AG08396 (cell line): ENCODE data around the gene MAPKBP1.
A peak's percentile ranks its signal among the peaks of the same experiment; 100 is the strongest.

Experiments used
- DNase-seq: peaks from one replicate; pipeline ENCODE4 v3.0.0; 2012; ENCODE audit warnings: low spot score, mixed read lengths

Gene MAPKBP1

DNA sequence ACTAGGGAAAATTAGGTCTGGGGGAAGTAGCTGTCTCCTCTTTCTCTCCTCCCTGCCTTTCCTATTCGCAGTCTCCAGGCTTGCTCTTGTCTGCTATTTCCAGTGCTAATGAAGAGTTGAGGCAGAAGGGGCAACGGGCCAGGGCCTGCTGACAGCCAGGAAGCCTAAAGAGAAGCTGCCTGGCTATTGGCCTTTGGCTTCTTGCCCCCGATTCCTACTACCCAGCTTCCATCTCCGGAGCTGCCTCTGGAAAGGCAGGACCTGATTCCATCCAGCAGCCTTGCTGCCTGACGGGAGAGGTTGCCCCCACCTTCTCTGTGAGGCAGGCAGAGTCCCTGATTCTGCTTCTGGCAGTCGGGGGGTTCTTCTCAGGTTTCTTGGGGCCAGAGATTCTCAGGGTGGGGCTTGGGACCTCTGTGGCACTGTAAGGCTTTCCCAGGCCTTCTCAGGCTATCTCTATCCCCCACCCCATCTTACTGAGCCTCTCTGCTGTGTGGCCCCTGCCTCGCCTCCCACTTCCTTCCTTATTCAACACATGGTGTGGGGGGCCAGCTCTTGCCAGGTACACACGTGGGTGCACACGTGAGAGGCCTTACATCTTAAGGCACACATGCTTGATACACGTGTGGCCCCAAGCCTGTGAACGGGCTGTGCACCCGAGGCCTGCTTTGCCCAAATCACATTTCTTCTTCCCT, 35.4 kb downstream of the MAPKBP1 start:
- no peak for DNase-seq

DNA sequence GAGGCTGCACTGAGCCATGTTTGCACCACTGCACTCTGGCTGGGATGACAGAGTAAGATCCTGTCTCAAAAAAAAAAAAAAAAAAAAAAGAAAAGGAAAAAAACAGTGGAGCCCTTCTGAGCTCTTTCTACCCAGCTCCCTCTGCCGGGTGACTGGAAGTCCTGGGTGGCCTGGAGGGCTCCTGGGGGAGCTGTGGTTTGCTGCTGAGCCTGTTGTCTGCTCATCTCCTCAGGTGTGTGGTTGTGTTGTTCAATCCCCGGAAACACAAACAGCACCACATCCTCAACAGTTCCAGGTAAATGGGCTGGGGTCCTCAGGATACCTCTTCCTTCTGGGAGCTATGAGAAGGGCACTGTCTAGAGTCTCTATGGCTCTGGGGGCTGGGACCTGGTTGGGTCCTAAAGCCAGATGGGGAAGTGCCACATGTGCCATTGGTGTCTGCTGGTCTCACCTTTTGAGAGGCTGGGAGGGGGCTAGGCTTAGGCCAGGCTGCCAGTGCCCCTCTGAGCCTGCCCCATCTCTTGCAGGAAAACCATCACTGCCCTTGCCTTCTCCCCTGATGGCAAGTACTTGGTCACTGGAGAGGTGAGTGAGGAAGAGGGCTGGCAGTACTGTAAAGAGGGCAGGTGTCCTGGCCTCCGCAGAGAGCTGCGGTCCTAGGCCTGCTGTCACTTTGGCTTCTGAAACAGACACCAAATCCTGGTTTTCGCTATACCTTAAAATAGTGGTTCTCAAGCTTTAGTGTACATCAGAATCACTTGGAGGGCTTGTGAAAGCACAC, 36.6 kb downstream of the MAPKBP1 start:
- DNase-seq: no peak

DNA sequence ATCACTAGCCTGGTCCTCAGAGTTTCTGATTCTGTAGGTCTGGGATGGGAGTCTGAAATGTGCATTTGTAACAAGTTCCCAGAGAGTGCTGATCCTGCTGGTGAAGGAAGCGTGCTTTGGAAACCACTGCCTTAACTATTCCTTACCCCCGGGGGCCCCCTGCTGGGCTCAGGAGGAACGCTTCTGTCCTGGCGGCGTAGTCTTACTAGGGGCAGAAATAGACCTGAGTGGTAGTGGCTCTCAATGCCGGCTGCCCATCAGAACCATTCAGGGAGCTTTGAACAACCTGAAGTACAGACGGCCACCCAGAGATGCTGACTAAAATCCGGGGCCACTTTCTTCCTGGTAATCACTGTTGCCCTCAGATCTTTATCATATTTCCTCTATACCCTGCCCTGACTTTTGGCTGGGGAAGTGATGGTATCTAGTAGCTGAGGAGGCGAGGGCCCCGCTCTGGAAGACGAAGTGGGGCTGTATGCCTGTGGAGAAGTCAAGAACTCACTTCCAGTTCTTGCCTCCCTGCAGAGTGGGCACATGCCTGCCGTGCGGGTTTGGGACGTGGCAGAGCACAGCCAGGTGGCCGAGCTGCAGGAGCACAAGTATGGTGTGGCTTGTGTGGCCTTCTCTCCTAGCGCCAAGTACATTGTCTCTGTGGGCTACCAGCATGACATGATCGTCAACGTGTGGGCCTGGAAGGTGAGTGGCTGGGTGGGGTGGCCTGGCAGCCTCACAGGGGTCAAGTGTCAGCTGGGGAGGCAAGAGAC, 37.3 kb downstream of the MAPKBP1 start:
- DNase-seq: peak; percentile 85

DNA sequence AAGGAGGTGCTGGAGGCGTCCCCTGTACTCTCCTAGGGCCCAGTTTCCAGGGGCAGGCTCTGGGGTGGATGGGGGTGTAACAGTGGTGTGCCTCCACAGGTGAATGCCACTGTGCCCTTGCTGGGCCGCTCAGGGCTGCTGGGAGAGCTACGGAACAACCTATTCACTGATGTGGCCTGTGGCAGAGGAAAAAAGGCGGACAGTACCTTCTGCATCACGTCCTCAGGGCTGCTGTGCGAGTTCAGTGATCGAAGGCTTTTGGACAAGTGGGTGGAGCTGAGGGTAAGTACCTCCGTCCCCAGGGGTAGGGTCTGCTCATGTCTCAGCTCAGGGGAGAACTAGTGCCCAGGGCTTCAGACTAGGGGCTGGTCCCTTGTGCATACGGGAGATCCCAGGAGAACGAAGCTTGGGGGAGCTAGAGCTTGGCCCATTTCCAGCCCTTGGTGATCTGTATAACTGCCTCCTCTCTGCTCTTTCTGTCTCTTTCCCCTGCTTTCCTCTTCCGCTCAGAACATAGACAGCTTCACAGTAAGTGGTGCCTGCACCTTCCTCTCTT, 38.6 kb downstream of the MAPKBP1 start:
- no peak for DNase-seq

DNA sequence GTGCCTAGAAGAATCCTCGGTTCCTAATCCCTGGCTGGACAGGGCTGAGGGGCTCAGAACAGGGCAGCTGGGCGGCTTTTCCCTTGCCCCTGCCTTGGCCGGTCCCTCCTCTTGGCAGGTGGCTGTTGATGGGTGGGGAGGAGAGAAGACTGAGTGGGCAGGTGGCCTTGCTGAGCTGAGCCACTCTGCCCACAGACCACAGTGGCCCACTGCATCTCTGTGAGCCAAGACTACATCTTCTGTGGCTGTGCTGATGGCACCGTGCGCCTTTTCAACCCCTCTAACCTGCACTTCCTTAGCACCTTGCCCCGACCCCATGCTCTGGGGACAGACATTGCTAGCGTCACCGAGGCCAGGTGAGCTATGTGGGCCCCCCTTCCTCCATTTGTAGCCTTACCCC, 39.1 kb downstream of the MAPKBP1 start:
- DNase-seq: no peak

DNA sequence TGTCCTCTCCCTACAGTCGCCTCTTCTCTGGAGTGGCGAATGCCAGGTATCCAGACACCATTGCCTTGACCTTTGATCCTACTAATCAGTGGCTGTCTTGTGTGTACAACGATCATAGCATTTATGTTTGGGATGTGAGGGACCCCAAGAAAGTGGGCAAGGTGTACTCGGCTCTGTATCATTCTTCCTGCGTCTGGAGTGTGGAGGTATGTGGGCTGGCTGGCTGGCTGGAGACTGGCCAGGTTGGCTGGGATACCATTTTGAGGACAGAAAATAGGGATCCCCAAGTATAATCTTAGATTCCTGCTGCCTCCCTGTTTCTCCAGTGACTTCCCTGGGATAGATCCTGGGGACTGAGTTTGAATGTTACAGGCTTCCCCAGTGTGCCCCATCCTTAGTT, 40.2 kb downstream of the MAPKBP1 start:
- no peak for DNase-seq

DNA sequence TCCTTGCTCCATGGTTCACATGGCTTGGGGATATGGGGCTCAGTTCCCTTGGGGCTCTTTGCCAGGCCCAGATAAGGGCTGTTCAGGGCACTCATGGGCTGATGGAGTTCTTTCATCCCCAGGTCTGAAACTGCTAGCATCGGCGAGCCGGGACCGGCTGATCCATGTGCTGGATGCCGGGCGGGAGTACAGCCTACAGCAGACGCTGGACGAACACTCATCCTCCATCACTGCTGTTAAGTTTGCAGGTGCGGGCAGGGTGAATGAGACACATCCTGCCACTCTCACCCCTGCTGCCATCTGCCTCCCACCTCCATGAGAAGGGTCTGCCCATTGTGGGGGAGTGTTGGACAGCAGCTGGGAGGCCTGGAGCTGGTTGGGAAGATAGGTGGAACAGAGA, 42.5 kb downstream of the MAPKBP1 start:
- DNase-seq: no peak

DNA sequence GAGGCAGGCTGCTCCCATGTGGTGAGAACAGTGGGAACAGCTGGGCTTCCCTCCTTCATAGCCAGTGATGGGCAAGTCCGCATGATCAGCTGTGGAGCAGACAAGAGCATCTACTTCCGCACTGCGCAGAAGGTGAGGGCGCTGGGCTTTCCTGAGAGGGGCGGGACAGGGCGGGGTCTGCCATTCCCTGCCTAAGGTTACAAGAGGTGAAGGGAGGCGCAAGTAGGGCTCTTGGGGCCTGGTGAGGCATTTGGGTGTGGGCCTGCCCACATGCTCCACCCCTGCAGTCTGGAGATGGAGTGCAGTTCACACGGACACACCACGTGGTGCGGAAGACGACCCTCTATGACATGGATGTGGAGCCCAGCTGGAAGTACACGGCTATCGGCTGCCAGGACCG, 43.0 kb downstream of the MAPKBP1 start:
- DNase-seq: no peak

DNA sequence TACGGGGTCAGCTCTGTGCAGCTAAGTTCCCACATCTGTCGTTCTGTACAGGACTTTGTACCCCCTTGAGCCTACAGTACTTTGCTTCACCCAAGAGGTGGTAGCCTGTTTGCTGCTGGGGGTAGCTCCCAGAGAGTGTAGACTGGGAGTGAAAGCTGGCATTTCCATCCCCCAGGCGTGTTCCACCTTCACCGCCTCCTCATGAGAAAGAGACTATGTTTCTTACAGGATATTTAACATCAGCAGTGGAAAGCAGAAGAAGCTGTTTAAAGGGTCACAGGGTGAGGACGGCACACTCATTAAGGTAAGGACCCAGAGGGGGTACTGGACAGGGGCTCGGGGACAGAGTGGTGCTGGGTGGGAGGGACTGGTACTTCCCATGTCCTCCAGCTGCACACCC, 43.5 kb downstream of the MAPKBP1 start:
- DNase-seq: no peak

DNA sequence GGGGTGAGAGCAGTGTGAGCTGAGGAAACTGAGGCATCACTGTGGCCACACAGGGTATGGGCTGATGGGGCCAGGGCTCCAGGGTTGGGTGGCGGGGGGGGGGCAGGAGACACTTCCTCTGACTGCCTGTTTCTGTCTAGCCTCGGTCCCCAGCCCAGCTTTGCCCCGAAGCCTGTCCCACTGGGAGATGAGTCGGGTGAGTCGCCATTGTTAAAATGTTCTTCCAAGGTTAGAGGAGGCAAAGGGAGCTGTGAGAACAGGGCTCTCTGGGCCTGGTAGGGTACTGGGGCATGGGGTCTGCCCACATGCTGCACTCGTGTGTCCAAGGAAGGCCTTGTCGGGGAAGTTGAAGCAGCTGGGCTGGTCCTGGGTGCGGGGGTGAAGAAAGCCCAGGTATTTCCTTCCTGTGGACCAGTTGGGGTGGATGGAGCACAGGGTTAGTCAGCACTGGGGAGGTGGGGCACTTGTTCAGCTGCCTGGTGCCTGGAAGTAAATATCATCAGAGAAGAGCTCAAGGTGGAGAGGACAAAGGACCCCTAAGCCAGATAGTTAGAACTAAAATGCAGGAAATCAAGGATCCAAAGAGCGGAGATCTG, 45.3 kb downstream of the MAPKBP1 start:
- no peak for DNase-seq

DNA sequence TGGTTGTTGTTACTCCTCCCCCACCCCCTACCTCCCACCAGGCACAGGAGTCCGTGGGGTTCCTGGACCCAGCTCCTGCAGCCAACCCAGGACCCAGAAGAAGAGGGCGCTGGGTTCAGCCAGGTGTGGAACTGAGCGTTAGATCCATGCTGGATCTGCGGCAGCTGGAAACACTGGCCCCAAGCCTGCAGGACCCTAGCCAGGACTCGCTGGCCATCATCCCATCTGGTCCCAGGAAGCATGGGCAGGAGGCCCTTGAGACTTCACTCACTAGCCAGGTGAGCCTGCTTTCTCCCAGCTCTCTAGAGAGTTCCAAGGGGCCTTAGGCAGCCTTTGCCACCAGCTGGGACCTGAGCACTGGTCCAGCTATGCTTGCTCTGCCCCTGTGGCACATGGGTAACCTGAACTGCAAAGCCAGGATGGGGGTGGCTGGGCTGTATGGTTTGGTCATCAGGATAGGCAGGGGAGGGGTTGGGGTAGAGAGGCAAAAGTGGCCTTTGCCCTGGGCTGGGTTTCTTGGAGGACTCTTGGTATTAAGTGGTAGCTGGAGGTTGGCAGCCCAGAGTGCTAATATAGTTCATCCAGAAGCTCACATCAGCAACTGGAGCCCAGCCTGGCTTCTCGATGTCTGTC, 46.6 kb downstream of the MAPKBP1 start:
- no peak for DNase-seq

DNA sequence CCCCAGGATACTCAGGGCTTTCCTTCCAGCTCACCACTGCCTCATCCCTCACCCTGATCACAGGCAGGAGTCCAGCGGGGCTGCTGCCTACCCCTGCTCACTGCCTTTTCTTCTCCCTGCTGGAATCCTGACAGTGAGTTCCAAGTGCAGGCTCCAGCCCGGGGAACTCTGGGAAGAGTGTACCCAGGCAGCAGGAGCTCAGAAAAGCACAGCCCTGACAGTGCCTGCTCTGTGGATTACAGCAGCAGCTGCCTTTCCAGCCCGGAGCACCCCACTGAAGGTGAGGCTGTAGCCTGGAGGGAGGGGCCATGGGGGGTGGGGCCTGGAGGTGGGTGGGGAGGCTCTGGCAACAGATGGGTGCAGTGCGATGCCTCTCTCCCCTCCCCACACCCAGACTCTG, 47.5 kb downstream of the MAPKBP1 start:
- DNase-seq: no peak

DNA sequence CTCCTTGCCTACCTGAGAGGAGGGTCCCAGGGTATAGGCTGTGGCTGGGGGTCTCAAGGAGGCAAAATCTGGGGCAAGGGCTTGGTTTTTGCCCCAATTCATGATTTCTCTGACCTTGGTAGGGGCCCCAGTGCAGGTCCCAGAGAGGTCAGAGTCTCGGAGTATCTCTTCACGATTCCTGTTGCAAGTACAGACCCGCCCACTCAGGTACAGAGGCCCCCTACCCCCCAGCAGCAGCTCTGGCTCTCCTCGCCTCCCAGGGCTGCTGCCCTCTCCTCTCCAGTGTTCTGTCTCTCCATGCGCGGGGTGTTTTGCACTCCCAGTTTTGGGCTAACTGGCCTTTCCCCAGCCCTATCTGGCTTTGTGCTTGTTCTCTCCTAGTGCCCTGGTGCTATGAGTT, 48.2 kb downstream of the MAPKBP1 start:
- no peak for DNase-seq

DNA sequence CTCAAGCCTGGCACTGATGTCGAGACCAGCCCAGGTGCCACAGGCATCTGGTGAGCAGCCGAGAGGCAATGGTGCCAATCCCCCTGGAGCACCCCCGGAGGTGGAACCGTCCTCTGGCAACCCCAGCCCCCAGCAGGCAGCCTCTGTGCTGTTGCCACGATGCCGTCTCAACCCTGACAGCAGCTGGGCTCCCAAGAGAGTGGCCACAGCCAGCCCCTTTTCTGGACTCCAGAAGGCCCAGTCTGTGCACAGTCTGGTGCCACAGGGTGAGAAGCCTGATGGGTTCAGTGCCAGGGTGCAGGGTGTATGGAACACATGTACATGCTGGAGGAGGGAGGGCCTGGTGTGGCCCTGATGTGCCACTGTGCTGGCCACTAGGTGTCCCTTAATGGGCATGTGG, 48.7 kb downstream of the MAPKBP1 start:
- no peak for DNase-seq

DNA sequence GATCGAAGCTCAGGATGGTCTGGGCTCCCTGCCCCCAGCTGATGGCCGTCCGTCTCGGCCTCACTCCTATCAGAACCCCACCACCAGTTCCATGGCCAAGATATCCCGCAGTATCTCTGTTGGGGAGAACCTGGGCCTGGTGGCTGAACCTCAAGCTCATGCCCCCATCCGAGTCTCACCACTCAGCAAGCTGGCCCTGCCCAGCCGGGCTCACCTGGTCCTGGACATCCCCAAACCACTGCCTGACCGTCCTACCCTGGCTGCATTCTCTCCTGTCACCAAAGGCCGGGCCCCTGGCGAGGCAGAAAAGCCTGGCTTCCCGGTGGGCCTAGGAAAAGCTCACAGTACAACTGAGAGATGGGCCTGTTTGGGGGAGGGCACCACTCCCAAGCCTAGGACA, 49.2 kb downstream of the MAPKBP1 start:
- DNase-seq: no peak

DNA sequence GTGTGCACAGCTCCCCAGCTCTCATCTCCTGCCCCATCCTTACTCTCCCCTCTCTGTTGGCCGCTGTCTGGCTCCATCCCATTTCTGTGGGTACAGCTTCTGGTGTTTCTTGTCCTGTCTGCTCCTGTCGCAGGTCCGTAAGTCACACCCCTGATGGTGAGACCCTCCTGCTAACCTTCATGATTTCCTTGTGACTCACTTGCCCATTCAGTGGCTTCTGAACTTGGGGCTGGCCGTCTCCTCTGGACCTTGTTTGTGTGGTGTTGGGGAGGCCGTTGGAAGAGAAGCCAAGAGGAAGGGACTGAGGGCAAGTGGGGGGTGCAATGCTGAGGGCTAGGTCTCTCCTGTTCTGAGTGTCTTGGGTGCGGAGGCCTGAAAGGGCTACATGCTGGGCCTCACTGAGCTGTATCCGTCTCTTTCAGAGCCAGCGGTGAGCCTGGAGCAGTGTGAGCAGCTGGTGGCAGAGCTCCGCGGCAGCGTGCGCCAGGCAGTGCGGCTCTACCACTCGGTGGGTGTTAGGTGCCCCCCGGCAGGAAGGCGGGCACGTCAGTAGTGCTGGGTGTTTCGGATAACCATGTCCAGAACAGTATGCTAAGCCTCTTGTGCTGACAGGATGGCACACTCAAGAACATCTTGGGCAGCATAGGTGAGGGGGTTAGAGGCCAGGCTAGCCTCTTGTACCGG, 49.9 kb downstream of the MAPKBP1 start:
- no peak for DNase-seq

DNA sequence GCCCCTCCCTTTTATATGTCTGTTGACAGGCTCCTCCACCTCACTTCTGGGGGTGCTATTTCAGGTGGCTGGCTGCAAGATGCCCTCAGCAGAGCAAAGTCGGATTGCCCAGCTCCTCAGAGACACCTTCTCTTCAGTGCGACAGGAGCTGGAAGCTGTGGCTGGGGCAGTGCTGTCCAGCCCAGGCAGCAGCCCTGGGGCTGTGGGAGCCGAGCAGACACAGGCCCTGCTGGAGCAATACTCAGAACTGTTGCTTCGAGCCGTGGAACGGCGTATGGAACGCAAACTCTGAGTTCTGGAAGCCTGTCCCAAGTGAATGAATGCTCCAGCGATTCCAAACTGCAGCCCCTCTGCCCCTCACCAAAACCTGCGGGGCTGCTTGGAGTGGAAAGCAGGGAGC, 50.9 kb downstream of the MAPKBP1 start:
- DNase-seq: no peak

DNA sequence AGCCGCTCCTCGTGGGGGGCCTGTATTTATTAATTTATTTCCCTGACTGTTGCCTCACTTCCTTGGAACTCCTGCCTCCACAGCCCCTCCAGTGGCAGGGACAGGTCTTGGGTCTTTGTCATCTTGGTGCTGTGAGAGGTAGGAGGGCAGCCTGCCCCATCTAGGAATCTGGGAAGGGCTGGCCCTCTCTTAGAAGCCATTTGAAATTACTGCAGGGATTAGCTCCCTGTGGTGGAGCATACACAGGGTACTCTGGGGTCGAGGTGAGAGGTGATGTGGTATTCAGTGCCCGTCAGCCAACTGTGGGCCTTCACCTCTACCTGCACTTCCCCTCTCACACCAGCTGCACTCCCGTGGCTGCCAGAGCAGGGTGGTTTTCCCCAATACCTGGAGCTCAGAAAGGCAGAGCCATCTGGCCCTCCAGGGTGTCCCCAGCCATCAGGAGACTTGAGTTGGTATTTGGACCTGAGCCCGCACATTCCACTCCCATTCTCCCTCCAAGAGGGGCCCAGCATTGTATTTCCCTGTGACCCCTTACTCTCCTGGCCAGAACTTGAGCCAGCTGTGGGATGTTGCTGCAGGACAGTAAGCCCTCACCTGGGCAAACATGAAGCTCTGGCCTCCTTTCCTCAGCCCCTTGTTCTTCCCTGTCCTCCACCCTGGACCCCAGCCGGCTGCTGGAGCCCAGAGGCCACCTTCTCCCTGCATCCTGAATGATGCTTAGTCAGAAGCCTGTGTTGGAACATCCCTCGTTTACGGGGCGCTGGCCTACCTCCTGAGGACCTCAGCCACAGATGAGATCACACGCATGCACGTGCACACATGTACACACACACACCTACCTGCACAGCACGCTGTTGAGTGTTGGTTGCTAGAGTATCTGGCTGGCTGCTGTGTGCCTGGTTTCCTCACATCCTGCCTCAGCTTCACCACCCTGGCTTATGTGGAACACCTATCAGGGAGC, 51.6 kb downstream of the MAPKBP1 start:
- no peak for DNase-seq

DNA sequence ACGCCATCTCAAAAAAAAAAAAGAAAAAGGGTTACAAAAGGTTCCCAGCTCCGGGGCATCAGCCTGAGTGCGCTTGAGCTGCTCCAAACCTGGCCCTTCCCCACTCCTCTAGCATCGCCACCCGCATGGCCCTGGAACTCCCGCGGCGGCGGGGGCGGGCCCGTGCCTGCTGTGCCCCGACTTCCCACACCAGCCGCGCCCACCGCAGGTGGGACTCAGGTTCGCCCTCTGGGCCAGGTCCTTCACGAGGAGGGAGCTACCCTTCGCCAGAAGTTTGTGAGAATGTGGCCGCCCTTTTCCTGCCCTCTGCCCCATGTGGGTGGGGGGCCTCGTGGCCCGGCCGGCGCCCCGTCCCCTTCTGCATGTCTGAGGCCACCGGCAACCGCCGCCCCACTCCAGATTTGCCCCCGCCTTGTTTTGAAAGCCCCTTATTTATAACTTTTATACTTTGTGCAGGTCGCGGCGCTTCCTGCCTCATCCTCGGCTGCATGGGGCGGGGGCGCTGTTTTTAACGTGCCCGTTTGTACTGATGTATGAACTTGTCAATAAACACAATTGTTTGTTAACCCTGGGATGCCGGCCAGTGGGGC, 53.1 kb downstream of the MAPKBP1 start:
- no peak for DNase-seq
